CD4-positive, alpha-beta T cell treated with Interleukin-12 subunit alpha and Interleukin-12 subunit beta, for 1 hour (primary cell): Measurements from ENCODE around the gene ANKRD30A.
"Not testable (repeated sequence)": the region's sequence is repeated elsewhere in the genome, so short reads cannot be mapped to it uniquely, and the experiment has no call there.

Experiments used
- DNase-seq: peaks from one replicate; pipeline ENCODE4 v3.0.0-alpha.2; 2020

The ANKRD30A gene, protein sequence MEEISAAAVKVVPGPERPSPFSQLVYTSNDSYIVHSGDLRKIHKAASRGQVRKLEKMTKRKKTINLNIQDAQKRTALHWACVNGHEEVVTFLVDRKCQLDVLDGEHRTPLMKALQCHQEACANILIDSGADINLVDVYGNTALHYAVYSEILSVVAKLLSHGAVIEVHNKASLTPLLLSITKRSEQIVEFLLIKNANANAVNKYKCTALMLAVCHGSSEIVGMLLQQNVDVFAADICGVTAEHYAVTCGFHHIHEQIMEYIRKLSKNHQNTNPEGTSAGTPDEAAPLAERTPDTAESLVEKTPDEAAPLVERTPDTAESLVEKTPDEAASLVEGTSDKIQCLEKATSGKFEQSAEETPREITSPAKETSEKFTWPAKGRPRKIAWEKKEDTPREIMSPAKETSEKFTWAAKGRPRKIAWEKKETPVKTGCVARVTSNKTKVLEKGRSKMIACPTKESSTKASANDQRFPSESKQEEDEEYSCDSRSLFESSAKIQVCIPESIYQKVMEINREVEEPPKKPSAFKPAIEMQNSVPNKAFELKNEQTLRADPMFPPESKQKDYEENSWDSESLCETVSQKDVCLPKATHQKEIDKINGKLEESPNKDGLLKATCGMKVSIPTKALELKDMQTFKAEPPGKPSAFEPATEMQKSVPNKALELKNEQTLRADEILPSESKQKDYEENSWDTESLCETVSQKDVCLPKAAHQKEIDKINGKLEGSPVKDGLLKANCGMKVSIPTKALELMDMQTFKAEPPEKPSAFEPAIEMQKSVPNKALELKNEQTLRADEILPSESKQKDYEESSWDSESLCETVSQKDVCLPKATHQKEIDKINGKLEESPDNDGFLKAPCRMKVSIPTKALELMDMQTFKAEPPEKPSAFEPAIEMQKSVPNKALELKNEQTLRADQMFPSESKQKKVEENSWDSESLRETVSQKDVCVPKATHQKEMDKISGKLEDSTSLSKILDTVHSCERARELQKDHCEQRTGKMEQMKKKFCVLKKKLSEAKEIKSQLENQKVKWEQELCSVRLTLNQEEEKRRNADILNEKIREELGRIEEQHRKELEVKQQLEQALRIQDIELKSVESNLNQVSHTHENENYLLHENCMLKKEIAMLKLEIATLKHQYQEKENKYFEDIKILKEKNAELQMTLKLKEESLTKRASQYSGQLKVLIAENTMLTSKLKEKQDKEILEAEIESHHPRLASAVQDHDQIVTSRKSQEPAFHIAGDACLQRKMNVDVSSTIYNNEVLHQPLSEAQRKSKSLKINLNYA (N-terminal part only)

DNA sequence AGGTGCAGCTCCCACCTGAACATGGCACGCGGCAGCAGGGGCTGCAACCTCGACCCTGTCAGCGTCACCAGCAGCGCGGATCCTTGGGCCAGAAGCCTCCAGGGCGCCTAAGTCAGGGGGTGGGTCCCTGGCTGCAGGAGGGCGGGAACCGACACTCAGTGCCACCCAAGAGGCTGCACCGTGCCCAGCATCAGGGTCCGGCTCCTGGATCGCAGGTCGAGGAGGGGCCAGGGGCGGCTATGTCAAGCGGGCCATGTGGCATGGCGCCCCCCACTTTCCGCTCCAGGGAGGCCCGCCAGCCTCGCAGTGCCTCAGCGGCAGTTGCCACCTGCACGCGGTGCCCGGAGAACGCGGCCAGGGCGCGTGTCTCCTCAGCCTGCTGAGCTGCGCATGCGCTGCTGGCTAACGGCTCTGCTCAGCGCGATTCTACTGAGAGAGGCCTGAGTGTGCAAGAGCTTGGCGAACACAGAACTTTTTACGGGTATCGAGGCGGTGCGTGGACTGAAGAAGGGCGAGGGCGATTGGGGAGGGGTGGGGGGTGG lies at the start of gene ANKRD30A:
ANKRD30A (plus strand) TSS at position 408 of the 542 bp plus-strand sequence. CDS start 190 bp downstream, outside the sequence.
- no peak for DNase-seq

DNA sequence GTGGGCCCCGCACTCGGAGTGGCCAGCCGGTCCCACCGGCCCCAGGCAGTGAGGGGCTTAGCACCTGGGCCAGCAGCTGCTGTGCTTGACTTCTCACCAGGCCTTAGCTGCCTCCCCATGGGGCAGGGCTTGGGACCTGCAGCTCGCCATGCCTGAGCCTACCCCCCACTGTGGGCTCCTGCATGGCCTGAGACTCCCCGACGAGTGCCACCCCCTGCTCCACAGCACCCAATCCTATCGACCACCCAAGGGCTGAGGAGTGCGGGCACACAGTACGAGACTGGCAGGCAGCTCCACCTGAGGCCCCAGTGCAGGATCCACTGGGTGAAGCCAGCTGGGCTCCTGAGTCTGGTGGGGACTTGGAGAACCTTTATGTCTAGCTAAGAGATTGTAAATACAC lies 49.3 kb upstream of the ANKRD30A start:
- DNase-seq: not testable (repeated sequence)

DNA sequence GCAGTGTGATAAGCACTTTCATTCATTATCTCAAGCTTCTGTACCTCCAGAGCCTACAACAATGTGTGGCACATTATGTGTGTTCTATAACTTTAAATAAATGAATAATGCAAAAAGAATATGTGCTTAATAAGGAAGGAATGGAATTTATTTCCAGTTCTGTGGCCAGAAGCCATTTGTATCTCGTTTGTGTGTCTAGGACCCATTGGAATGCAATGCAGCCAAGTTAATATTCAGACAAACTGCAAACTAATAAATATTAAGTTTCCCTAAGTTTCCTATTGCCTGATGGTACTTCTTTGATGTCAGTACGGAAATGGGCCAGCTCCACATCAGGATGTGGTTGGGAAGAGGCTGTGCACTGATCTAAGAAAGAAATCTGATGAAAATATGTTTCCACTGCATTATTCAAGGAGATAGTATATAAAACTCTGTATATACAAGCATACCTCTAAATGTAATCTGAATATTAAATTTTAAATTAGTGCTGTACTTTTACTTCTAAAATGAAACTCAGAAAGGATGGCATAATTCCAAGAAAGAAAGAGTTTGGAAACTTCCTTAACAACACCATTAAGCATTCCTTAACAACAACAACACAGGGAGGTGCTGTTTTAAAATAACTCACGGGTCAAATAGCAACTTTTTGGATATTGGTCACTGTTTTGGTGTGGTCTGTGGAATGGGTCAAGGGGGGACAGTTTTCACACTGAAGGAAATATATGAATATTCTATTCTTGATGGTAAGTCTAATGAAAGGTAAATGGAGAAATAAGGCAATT lies 29.4 kb upstream of the ANKRD30A start:
- DNase-seq: no peak

- DNase-seq: no peak
Measured at GRCh38 chr10:37101261-37101660, 24.1 kb upstream of the ANKRD30A start.

- no peak for DNase-seq
Measured at GRCh38 chr10:37109000-37109399, 16.4 kb upstream of the ANKRD30A start.

- no peak for DNase-seq
Measured at GRCh38 chr10:37124532-37124931, 866 bp upstream of the ANKRD30A start.

DNA sequence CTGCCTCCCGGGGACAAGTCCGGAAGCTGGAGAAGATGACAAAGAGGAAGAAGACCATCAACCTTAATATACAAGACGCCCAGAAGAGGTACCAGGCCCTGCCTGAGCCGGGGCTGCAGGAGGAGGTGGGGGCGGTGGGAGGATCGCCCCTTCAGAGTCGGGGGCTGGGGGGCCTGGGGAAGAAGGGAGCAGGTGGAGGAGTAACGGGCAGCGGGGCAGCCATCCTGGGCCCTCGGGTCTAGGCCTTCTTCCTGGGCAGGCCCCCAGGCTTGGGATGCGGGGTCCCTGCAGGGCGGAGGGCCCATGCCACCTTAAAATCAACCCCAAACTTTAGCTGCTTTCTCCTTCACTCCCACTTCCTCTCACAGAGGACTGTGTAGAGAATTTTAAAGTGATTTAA lies 523 bp downstream of the ANKRD30A start:
- no peak for DNase-seq

GRCh38 chr10:37146443-37146842 lies 21.0 kb downstream of the ANKRD30A start:
- no peak for DNase-seq

DNA sequence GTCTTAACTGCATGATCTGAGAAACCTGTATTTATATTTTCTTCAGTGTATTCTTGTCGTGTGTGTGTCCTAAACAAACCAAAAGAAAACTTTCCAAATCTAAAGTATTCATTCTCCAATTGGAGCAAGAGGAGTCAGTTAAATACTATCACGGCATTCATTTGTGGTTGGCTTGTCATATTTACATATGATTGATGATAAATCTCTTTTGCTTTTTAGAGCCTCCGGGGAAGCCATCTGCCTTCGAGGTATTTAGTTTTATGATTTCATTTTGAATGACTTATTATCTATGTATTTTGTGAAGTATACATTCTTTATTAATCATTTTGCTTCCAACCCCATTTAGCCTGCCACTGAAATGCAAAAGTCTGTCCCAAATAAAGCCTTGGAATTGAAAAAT lies 37.0 kb downstream of the ANKRD30A start:
- DNase-seq: not testable (repeated sequence)

- not testable (repeated sequence) for DNase-seq
Measured at GRCh38 chr10:37171945-37172344, 46.5 kb downstream of the ANKRD30A start.

GRCh38 chr10:37178296-37178695 lies 52.9 kb downstream of the ANKRD30A start:
- DNase-seq: not testable (repeated sequence)

GRCh38 chr10:37182719-37183118 lies 57.3 kb downstream of the ANKRD30A start:
- not testable (repeated sequence) for DNase-seq

DNA sequence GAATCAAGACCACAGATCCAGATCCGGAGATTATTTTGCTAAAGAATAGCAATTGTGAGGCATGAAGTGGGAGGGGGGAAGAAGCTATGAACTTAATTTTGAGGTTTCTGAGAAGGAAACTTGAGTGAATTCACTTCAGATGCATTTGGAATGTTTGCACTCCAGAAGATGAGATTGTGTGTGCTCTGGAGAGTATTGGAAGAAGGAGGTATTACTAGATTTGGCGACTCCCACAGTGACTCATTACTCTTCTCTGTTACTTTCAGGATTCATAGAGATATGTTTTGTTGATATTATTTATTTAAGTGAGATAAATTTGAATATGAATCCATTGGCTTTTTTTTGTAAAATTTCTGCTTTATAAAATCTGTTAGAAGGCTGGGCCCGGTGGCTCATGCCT lies 80.7 kb downstream of the ANKRD30A start:
- no peak for DNase-seq

- no peak for DNase-seq
Measured at GRCh38 chr10:37220866-37221265, 95.5 kb downstream of the ANKRD30A start.

- no peak for DNase-seq
Measured at GRCh38 chr10:37222046-37222445, 96.6 kb downstream of the ANKRD30A start.

DNA sequence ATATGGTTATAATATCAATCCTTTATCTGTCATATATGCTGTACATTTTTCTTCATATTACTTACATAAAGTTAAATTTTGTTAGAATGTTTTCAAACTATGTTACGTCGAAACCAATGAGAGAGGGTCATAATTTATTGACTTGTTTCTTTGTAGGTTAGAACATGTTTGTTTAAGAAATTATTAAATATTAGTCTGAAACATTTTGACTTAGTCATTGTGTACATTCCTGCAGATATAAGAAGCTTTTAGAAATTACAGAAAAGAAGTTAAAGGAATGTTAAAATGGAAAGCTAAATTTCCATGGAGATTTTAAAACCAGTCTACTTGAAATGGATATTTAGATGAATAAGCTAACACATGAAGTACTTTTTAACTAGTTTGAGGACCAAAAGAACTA lies 99.8 kb downstream of the ANKRD30A start:
- no peak for DNase-seq

DNA sequence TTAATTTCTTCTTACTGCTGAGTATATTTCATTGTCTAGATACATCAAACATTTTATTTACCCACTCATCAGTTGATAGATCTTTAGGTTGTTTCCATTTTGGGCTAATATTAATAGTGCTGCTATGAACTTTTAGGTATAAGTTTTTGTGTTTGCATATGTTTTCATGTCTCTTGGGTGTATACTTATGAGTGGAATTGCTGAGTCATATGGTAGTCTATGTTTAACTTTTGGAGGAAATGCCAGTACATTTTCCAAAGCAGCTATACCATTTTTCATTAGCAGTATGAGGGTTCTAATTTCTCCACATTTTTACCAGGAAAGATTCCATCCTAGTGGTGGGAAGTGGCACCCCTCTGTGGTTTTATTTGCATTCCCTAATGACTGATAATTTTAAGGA lies 101.1 kb downstream of the ANKRD30A start:
- no peak for DNase-seq

DNA sequence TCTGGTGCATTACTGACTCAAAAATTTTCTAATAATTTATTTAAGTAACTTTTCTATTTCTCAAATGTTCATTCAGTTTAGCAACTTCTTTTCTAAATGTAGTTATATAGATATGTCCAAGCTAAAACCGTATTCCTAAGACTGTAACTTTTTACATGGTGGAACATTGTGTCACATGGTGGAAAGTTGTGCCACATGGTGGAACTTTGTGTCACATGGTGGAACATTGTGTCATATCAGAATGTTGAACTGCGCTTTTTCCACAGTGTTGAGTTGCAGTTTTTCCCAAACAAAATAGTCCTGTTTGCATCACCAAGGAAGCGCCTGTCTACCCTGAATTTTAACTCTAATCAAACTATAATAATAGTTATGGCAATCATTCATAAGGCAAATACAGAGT lies 109.3 kb downstream of the ANKRD30A start:
- DNase-seq: no peak

- DNase-seq: no peak
Measured at GRCh38 chr10:37236093-37236492, 110.7 kb downstream of the ANKRD30A start.

DNA sequence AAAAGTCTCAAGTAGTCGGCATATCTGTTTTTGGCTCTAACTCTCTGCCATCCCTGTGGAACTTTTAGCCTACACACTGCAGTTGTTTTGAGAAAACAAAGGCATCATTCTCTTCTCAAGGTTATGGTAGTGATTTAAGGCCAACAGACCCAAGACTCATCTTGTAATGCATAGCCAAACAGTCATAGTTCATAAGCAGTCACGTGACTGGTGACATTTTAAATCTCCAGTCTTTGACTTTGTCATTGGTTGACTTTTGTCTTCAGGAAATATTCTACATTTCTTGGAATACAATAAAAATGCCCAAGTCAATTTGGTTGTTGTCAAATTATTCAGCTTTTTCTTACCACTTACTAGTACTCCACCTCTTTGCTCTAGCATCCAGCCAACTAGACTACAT lies 114.8 kb downstream of the ANKRD30A start:
- DNase-seq: no peak

DNA sequence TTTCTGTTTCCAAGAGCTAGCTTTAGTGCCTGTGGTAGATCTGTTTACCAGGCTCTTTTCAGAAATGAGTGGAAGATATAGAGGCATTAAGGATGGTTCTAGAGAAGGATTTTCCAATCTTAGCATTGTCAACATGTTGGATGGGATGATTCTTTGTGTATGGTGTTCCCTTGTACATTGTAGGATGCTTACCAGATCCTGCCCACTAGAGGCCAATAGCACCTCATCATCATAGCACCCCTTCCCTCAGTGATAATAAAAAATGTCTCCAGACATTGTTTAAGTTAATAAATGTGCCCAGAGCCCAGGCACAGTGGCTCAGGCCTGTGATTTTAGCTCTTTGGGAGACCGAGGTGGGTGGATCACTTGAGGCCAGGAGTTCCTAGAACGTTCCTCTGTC lies 121.2 kb downstream of the ANKRD30A start:
- DNase-seq: no peak

DNA sequence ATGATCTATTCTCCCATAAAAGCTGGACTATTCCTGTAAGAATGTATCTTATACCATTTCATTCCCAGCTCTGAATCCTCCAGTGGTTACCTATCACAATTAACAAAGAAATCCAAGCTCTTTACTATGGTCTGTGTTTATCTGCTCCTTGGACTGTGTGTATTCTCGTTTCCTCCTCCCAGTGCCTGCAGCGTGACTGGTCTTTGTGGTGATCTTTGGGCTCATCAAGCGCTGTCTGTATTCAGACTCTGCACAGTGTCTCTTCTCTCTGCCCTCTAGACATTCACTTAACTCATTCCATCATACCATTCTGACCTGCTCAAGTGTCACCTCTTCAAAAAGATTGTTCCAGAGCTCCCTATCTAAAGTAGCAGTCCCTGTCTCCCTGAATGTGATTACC lies 130.4 kb downstream of the ANKRD30A start:
- DNase-seq: not testable (repeated sequence)
